ENCODE data around the gene TH.

DNA sequence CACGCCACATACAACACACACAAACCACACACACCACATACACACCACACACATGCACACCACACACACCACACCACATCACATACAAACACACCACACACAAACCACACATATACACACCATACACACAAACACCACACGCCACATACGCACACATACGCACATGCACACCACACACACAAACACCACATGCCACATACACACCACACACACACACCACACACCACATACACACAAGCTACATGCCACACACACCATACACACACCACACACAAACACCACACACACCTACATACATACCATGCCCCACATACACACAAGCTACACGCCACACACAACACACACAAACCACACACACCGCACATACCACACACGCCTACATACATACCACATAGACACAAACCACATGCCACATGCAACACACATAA lies 15.7 kb upstream of the TH start:
- TF ChIP-seq CTCF (conservative IDR thresholded peaks at IDR 0.05; ENCODE audit: low read length): no peak
- TF ChIP-seq EZH2phosphoT487 (IDR thresholded peaks at IDR 0.05; ENCODE audit: borderline replicate concordance, low read depth, low read length): no peak

Data from OCI-LY7 (cell line).